ENCODE measurements around the gene FAM222A.

The FAM222A gene

GRCh38 chr12:109798691-109799090 is 85.1 kb downstream of the FAM222A start:
- FAIRE-seq (no peak), DNase-seq (ENCODE audit: insufficient read length, low spot score) (no peak)
- no peak for TF ChIP-seq CTCF (IDR thresholded peaks at IDR 0.05; ENCODE audit: insufficient read depth, missing control alignments)

GRCh38 chr12:109800536-109800935 is 86.9 kb downstream of the FAM222A start:
- no peak for FAIRE-seq
- TF ChIP-seq CTCF (IDR thresholded peaks at IDR 0.05; ENCODE audit: insufficient read depth, missing control alignments), result no peak
- no peak for DNase-seq (ENCODE audit: insufficient read length, low spot score)

- no peak for TF ChIP-seq CTCF (IDR thresholded peaks at IDR 0.05; ENCODE audit: insufficient read depth, missing control alignments)
- no peak for DNase-seq (ENCODE audit: insufficient read length, low spot score)
- FAIRE-seq, result no peak
Observed at GRCh38 chr12:109802828-109803227, 89.2 kb downstream of the FAM222A start.

GRCh38 chr12:109803678-109804077 is 90.1 kb downstream of the FAM222A start:
- FAIRE-seq (no peak), DNase-seq (ENCODE audit: insufficient read length, low spot score) (no peak)
- TF ChIP-seq CTCF (IDR thresholded peaks at IDR 0.05; ENCODE audit: insufficient read depth, missing control alignments), result no peak

GRCh38 chr12:109804820-109805761 is 91.5 kb downstream of the FAM222A start:
- FAIRE-seq, result no peak
- DNase-seq (ENCODE audit: insufficient read length, low spot score), result peak; percentile 65
- peak; percentile 94 for TF ChIP-seq CTCF (IDR thresholded peaks at IDR 0.05; ENCODE audit: insufficient read depth, missing control alignments)

GRCh38 chr12:109807954-109808643 is 94.5 kb downstream of the FAM222A start:
- DNase-seq (ENCODE audit: insufficient read length, low spot score) (no peak), FAIRE-seq (no peak)
- TF ChIP-seq CTCF (IDR thresholded peaks at IDR 0.05; ENCODE audit: insufficient read depth, missing control alignments), result no peak
